ENCODE data around the gene RABGAP1L. TPM values are rescaled to one million over a fixed set of nuclear protein-coding genes. Genes with fewer than 3 reads are reported as not detected.

RABGAP1L gene
- polyA plus RNA-seq, 1 donor from 2014 or later = 88.6 TPM

DNA sequence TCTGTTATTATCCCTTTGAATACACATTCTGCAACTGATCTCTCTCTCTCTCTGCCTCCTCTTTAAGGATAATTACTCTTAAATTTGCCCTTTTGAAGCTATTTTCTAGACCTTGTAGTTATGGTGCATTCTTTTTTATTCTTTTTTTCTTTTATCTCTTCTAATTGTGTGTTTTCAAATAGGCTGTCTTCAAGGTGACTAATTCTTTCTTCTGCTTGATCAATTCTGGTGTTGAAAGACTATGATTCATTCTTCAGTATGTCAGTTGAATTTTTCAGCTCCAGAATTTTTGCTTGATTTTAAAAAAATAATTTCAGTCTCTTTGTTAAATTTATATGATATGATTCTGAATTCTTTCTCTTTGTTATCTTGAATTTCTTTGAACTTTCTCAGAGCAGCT lies 192.8 kb downstream of the RABGAP1L start:
- Mint-ChIP-seq H3K4me1 (peaks cover 7 to 15% (median 9%) of the 10 kb centered on the region in 3 donors), H3K27ac (no peak overlapping the region), H3K27me3 (no peaks in the 10 kb centered on the region), H3K4me3 (no peak overlapping the region), H3K36me3 (peaks cover 13% of the 10 kb centered on the region), H3K9me3 (peaks cover 3 to 10% (median 6%) of the 10 kb centered on the region in 3 donors)

DNA sequence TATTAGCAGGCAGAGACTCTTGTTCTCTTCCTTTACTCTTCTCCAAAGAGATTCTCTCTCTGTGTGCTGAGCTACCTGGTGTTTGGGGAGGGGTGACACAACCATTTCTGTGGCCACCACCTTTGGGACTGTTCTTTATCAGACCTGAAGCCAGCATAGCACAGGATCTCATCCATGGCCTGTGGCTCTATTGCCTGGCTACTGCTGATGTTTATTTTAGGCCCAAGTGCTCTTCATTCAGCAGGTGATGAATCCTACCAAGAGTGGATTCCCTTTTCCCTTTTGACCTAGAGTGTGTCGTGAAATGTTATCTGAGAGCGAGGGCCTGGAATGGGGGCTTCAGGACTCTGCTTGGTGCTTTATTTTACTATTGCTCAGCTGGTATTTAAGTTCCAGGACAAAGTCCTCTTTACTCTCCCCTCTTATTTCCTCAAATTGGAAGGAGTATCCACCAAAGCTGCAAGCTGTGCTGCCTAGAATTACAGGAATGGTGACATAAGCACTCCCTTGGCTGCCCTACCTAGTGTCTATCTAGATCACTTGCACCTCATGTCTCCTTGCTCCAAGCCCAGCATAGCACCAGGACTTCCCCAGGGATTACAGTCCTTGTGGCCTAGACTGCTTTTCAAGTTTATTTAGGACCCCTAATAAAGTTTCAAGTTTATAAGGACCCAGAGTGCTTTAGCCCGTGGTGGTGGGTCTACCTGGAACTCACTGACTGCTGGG lies 193.7 kb downstream of the RABGAP1L start:
- H3K27me3 Mint-ChIP-seq = no peaks in the 10 kb centered on the region
- H3K4me1 Mint-ChIP-seq = peaks cover 6 to 12% (median 7%) of the 10 kb centered on the region in 3 donors
- H3K9me3 Mint-ChIP-seq = peaks cover 0 to 6% (median under 1%) of the 10 kb centered on the region in 3 donors
- H3K27ac Mint-ChIP-seq = peak overlapping the region in 1 of 3 donors; percentile 6
- no peak overlapping the region for H3K4me3 Mint-ChIP-seq
- H3K36me3 Mint-ChIP-seq = peaks cover 11% of the 10 kb centered on the region

DNA sequence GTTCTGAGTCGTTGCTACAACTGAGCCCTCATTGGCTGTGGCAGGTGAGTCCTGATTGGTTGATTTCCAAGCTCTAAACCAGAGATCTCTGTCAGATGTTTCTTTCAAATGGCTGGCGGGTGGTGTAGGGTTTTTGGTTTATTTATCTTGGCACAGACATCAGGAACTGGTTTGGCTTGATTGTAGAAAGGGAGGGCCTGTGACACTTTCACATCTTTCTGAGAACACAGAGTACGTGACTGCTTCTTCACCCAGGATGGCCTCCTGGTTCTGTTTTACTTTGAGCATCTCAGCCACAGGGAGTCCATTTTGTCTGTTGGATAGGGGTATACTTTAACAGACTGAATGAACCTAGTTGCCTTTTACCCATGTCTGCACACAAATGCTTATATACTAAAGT lies 199.0 kb downstream of the RABGAP1L start:
- no peaks in the 10 kb centered on the region for H3K9me3 Mint-ChIP-seq
- H3K27me3 Mint-ChIP-seq = no peaks in the 10 kb centered on the region
- H3K36me3 Mint-ChIP-seq = peaks cover 12% of the 10 kb centered on the region
- H3K27ac Mint-ChIP-seq = no peak overlapping the region
- H3K4me1 Mint-ChIP-seq = peaks cover 13 to 15% (median 14%) of the 10 kb centered on the region in 3 donors
- H3K4me3 Mint-ChIP-seq = no peak overlapping the region

GRCh38 chr1:174358786-174359453 lies 199.6 kb downstream of the RABGAP1L start:
- H3K36me3 Mint-ChIP-seq = peaks cover 13% of the 10 kb centered on the region
- H3K27ac Mint-ChIP-seq = no peak overlapping the region
- no peak overlapping the region for H3K4me3 Mint-ChIP-seq
- H3K27me3 Mint-ChIP-seq = no peaks in the 10 kb centered on the region
- H3K9me3 Mint-ChIP-seq = no peaks in the 10 kb centered on the region
- peaks cover 13 to 15% (median 14%) of the 10 kb centered on the region in 3 donors for H3K4me1 Mint-ChIP-seq

- H3K27me3 Mint-ChIP-seq = no peaks in the 10 kb centered on the region
- H3K27ac Mint-ChIP-seq = no peak overlapping the region
- H3K36me3 Mint-ChIP-seq = peaks cover 14% of the 10 kb centered on the region
- no peak overlapping the region for H3K4me3 Mint-ChIP-seq
- peaks cover 13 to 15% (median 14%) of the 10 kb centered on the region in 3 donors for H3K4me1 Mint-ChIP-seq
- no peaks in the 10 kb centered on the region for H3K9me3 Mint-ChIP-seq
Measured at GRCh38 chr1:174359454-174359805, 200.1 kb downstream of the RABGAP1L start.

- no peaks in the 10 kb centered on the region for H3K27me3 Mint-ChIP-seq
- H3K36me3 Mint-ChIP-seq = peaks cover 20% of the 10 kb centered on the region
- peaks cover 0 to 2% (median 0%) of the 10 kb centered on the region in 3 donors for H3K9me3 Mint-ChIP-seq
- no peak overlapping the region for H3K27ac Mint-ChIP-seq
- peaks cover 10 to 15% (median 12%) of the 10 kb centered on the region in 3 donors for H3K4me1 Mint-ChIP-seq
- H3K4me3 Mint-ChIP-seq = peak overlapping the region in 1 of 4 donors; percentile 22
Measured at GRCh38 chr1:174364996-174365736, 205.8 kb downstream of the RABGAP1L start.

DNA sequence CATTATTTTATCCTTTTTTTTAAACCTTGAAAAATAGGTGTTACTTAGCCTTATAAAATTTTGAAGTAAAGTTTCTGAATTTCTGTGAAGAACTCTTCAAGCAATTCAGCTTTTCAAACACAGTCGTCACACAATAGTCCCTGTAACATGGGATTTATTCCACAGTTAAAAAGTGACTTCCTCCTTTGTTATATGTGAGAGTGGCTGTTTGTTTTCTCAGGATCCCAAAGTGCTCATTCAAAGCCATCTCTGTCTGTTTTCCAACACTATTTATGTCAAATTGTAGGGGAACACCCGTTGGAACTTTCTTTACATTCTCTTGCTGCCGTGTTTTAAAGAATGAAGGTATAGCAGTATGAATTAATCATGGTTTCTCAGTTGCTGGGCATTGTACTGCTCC lies 207.6 kb downstream of the RABGAP1L start:
- H3K27ac Mint-ChIP-seq = peak overlapping the region in 1 of 3 donors; percentile 7

DNA sequence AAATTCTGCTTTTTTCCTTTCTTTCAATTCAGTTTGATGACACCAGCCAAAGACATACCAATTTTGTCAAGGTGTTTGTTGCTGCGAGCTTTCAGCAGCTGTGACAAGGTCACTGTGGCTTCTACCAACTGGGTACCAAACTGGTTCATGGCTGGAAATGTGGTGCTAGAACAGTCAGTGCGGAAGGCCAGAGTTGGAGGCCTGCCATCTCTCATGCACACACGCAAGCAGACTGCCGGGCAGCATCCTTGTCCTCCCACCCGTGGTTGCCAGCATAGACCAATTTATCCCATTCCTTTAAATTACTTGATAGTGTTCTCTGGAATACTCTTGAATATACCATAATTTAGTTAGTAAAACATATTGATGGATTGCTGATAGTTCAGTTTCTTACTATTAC lies 208.6 kb downstream of the RABGAP1L start:
- H3K4me1 Mint-ChIP-seq = peaks cover 2 to 10% (median 3%) of the 10 kb centered on the region in 3 donors
- H3K36me3 Mint-ChIP-seq = peaks cover 14% of the 10 kb centered on the region
- no peak overlapping the region for H3K4me3 Mint-ChIP-seq
- H3K9me3 Mint-ChIP-seq = peaks cover 0 to 2% (median 0%) of the 10 kb centered on the region in 3 donors
- H3K27ac Mint-ChIP-seq = no peak overlapping the region
- H3K27me3 Mint-ChIP-seq = no peaks in the 10 kb centered on the region

More for the DNA sequence above, 207.6 kb downstream of the RABGAP1L start:
- Mint-ChIP-seq H3K4me3 (no peak overlapping the region), H3K27me3 (no peaks in the 10 kb centered on the region), H3K36me3 (peaks cover 13% of the 10 kb centered on the region), H3K4me1 (peaks cover 8 to 15% (median 9%) of the 10 kb centered on the region in 3 donors), H3K9me3 (peaks cover 0 to 2% (median 0%) of the 10 kb centered on the region in 3 donors)

DNA sequence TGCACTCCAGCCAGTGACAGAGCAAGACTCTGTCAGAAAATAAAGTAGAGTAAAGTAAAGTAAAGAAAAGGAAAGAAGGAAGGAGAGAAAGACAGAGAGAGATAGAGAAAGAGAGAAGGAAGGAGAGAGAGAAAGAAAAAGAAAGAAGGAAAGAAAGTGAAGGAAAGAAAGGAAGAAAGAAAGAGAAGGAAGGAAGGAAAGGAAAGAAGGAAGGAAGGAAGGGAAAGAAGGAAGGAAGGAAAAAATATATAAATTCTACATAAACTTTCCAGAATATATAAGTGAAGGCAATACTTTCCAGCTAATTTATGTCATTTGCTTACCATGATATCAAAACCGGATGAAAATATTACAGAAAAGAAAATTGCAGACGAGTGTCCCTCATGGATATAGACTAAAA lies 216.7 kb downstream of the RABGAP1L start:
- Mint-ChIP-seq H3K27me3 (no peaks in the 10 kb centered on the region), H3K9me3 (peaks cover 0 to 3% (median 0%) of the 10 kb centered on the region in 3 donors), H3K4me3 (no peak overlapping the region), H3K4me1 (peaks cover 0 to 2% (median 0%) of the 10 kb centered on the region in 3 donors), H3K36me3 (peaks cover 27% of the 10 kb centered on the region), H3K27ac (no peak overlapping the region)

DNA sequence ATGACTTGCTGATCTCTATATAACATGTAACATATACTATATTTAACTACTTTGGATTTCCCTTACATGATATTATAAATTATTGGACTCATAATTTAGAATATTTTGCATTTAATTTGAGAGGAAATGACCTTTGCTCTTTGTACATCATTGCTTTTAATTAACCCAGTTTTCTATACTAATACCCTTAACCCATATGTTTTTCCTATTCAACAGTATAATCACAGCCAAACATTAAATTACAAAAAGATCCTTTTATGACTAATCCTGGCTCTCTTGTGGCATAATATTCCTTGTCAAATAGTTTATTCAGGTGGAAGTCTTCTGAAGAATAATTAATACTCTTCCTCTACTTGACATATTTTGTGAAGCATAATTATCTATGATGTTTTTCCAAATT lies 232.4 kb downstream of the RABGAP1L start:
- peaks cover 0 to 3% (median 2%) of the 10 kb centered on the region in 3 donors for H3K9me3 Mint-ChIP-seq
- H3K4me3 Mint-ChIP-seq = no peak overlapping the region
- H3K27me3 Mint-ChIP-seq = no peaks in the 10 kb centered on the region
- peaks cover 14% of the 10 kb centered on the region for H3K36me3 Mint-ChIP-seq
- H3K4me1 Mint-ChIP-seq = no peaks in the 10 kb centered on the region
- no peak overlapping the region for H3K27ac Mint-ChIP-seq

GRCh38 chr1:174393885-174394284 lies 234.6 kb downstream of the RABGAP1L start:
- Mint-ChIP-seq H3K4me1 (peaks cover 0 to 2% (median 0%) of the 10 kb centered on the region in 3 donors), H3K9me3 (peaks cover 0 to 3% (median 2%) of the 10 kb centered on the region in 3 donors), H3K27me3 (no peaks in the 10 kb centered on the region), H3K36me3 (peaks cover 18% of the 10 kb centered on the region), H3K27ac (no peak overlapping the region), H3K4me3 (no peak overlapping the region)

GRCh38 chr1:174397261-174397660 lies 237.9 kb downstream of the RABGAP1L start:
- H3K4me1 Mint-ChIP-seq = peaks cover 0 to 6% (median 6%) of the 10 kb centered on the region in 3 donors
- H3K4me3 Mint-ChIP-seq = peak overlapping the region in 1 of 4 donors; percentile 44
- H3K36me3 Mint-ChIP-seq = peaks cover 20% of the 10 kb centered on the region
- peak overlapping the region in 1 of 3 donors; percentile 59 for H3K27ac Mint-ChIP-seq
- peaks cover 0 to 8% (median 2%) of the 10 kb centered on the region in 3 donors for H3K9me3 Mint-ChIP-seq
- no peaks in the 10 kb centered on the region for H3K27me3 Mint-ChIP-seq

DNA sequence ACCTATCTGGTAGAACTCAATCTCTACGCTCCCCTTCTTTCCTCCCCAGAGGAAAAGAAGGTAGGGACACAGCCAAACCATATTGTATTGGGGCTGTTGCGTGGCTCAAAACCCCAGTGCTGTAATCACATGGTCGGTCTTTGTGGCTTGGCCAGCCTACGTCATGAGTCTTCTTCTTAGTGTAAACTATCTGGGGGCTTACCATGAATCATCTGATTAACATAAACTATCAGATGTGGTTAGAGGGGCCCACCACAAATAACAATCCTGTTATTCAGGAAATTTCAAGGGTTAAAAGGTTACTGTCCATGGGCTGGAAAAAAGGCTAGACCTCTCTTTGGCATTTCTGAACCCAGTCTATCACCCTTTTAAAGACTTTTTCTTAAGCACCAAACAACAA lies 238.9 kb downstream of the RABGAP1L start:
- H3K9me3 Mint-ChIP-seq = peaks cover 0 to 5% (median 0%) of the 10 kb centered on the region in 3 donors
- H3K36me3 Mint-ChIP-seq = peaks cover 20% of the 10 kb centered on the region
- H3K4me3 Mint-ChIP-seq = no peak overlapping the region
- H3K27me3 Mint-ChIP-seq = no peaks in the 10 kb centered on the region
- peaks cover 6 to 9% (median 6%) of the 10 kb centered on the region in 3 donors for H3K4me1 Mint-ChIP-seq
- no peak overlapping the region for H3K27ac Mint-ChIP-seq

GRCh38 chr1:174399211-174399610 lies 239.9 kb downstream of the RABGAP1L start:
- H3K4me1 Mint-ChIP-seq = peaks cover 6 to 11% (median 9%) of the 10 kb centered on the region in 3 donors

DNA sequence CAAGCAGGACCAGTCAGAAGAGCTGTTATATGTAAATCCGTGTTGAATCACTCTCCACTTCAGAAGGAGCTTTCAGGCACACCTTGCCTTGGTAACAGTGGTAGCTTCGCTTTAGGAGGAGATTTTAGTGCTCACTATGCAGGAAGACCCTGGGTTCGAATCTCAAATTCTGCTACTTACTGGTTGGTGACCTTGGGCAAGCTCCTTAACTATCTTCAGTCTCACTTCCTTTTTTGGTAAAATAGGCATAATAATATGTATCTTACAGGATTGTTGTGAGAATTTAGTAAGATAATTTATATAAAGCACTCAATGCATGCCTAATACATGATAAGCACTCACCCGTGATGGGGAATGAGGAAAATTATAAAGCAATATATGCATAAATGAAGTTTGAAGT lies 241.8 kb downstream of the RABGAP1L start:
- H3K27me3 Mint-ChIP-seq = no peaks in the 10 kb centered on the region
- H3K9me3 Mint-ChIP-seq = peaks cover 0 to 5% (median 0%) of the 10 kb centered on the region in 3 donors
- H3K27ac Mint-ChIP-seq = no peak overlapping the region
- H3K4me1 Mint-ChIP-seq = peaks cover 6 to 11% (median 9%) of the 10 kb centered on the region in 3 donors
- peaks cover 15% of the 10 kb centered on the region for H3K36me3 Mint-ChIP-seq
- H3K4me3 Mint-ChIP-seq = no peak overlapping the region

More at GRCh38 chr1:174399211-174399610, 239.9 kb downstream of the RABGAP1L start:
- Mint-ChIP-seq H3K4me3 (peak overlapping the region in 1 of 4 donors; percentile 28), H3K9me3 (peaks cover 0 to 5% (median 0%) of the 10 kb centered on the region in 3 donors), H3K27me3 (no peaks in the 10 kb centered on the region), H3K36me3 (peaks cover 16% of the 10 kb centered on the region), H3K27ac (no peak overlapping the region)

Data from IgD-negative memory B cell (primary cell).